GM15510 (cell line): ENCODE data around the gene BMPR1A.

Experiments
- POLR2A ChIP-seq: IDR thresholded peaks from 3 replicates; pipeline ENCODE4 v1.6.1; 2011; ENCODE audit warnings: borderline replicate concordance; ENCODE audit not compliant: insufficient read length; ENCODE audit errors: extremely low read depth

The BMPR1A gene

DNA sequence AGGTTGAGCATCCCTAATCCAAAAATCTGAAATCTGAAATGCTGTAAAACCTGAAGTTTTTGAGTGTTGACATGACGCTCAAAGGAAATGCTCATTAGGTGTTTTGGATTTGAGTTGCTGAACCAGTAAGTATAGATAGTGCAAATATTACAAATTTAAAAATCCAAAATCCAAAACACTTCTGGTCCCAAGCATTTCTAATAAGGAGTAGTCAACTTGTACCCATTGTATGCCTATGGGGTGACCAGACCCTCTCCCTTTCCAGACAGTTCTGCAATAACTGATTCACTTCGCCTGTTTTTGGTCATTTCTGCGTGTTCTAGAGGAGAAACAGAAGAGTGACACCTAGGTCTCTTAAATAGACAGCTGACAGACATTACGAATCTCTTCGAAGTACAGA, 110.7 kb downstream of the BMPR1A start:
- no peak for TF ChIP-seq POLR2A

GRCh38 chr10:86868353-86868752, 111.9 kb downstream of the BMPR1A start:
- TF ChIP-seq POLR2A, result no peak

- no peak for TF ChIP-seq POLR2A
Observed at GRCh38 chr10:86870679-86871078, 114.3 kb downstream of the BMPR1A start.

- TF ChIP-seq POLR2A, result no peak
Observed at GRCh38 chr10:86871563-86872183, 115.3 kb downstream of the BMPR1A start.

- TF ChIP-seq POLR2A, result no peak
Observed at GRCh38 chr10:86872757-86873156, 116.3 kb downstream of the BMPR1A start.

DNA sequence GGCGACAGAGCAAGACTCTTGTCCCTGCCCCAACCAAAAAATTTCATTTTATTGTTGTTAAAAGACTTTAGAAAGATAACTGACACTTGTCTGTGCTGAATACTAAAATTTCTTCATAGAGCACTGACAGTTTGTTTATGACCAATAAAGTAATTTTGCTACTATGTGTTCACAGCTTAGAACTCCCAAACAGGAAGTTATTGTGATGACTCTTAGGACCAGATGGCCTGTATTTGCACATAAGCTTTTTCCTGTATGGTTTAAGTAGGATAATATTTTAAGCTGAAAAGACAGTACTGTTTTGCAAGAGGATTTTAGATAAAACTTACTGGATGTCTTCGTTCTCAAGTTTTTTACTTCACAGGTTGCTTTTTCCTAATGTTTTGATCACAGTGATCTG, 120.3 kb downstream of the BMPR1A start:
- no peak for TF ChIP-seq POLR2A

- TF ChIP-seq POLR2A, result no peak
Observed at GRCh38 chr10:86878983-86879713, 122.7 kb downstream of the BMPR1A start.

- TF ChIP-seq POLR2A, result no peak
Observed at GRCh38 chr10:86880971-86881370, 124.6 kb downstream of the BMPR1A start.

GRCh38 chr10:86888585-86889381, 132.4 kb downstream of the BMPR1A start:
- no peak for TF ChIP-seq POLR2A

DNA sequence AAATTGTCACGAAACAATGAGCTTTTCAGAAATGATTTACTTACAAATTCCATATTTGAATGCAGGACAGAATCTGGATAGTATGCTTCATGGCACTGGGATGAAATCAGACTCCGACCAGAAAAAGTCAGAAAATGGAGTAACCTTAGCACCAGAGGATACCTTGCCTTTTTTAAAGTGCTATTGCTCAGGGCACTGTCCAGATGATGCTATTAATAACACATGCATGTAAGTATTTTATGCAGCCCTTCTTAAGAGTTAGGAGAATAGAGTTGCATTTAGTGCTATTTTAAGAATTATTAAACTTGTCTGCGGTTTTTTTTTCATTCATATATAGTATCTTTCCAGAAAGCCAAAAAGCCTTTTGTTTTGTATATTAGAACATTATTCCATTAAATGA, 133.6 kb downstream of the BMPR1A start:
- TF ChIP-seq POLR2A, result no peak

GRCh38 chr10:86898511-86898910, 142.1 kb downstream of the BMPR1A start:
- no peak for TF ChIP-seq POLR2A

DNA sequence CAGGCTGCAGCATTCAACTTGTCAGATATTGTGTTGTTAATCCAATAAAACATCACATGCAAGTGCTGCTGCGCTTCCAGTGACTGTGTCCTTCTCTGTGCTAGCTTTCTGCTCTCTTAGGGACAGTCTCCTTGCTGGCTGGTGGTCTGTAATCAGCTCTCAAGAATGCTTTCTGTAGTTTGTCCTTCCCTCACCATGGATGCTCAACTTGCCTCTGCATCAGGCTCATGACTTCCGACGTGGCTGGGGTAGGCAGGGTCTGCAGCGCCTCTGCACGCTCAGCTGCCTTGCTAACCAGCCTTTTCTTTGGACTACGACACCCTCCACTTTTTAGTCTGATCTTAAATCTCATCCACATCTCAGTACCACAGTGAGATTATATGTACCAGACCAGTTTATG, 142.7 kb downstream of the BMPR1A start:
- TF ChIP-seq POLR2A, result no peak

GRCh38 chr10:86899670-86900276, 143.4 kb downstream of the BMPR1A start:
- no peak for TF ChIP-seq POLR2A

DNA sequence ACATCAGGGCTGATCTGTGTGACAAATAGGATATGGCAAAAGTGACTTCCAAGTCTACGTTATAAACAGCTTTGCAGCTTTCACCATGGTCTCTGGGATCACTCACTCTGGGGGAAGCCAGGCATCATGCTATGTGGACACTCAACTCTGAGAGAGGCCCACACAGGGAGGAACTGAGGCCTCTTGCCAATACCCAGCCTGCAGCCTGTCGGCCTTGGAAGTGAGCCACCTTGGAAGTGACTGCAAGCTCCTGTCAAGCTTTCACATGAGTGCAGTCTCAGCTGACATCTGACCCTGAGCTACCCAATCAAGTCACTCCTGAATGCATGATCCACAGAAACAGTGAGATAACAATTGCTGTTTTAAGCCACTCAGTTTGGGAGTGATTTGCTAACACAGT, 144.5 kb downstream of the BMPR1A start:
- no peak for TF ChIP-seq POLR2A

GRCh38 chr10:86904600-86904999, 148.2 kb downstream of the BMPR1A start:
- no peak for TF ChIP-seq POLR2A
